IMR-90 (cell line): Measurements from ENCODE around the gene AUTS2. TPM values are rescaled to one million over a fixed set of nuclear protein-coding genes. Genes with fewer than 3 reads are reported as not detected.

Experiments used
- ATAC-seq: fragments of 200-7000 bp; cut with Tn5 transposase; 2 replicates; pipeline ENCODE4 v1.9.1; 2020; ENCODE audit warnings: low read depth, mild to moderate bottlenecking, moderate library complexity
- BruUV-seq: library from RNA; stranded (reverse); fragments of 400-500 nt; replicated peaks from 2 replicates; lab custom pipeline; 2021; lab: Mats Ljungman, UMichigan
- CTCF ChIA-PET: fragments of 300-600 bp; formaldehyde crosslinking; extraction: SDS; loops from one replicate; lab custom pipeline; 2021; ENCODE audit warnings: antibody characterized with exemption; lab: Yijun Ruan, JAX
- POLR2A ChIA-PET: fragments of 300-600 bp; sonication (Branson Sonifier 250); formaldehyde crosslinking; loops from one replicate; lab custom pipeline; 2022; ENCODE audit warnings: antibody characterized with exemption; ENCODE audit not compliant: unreplicated experiment; lab: Charles Lee
- DNase-seq: peaks from one replicate; pipeline ENCODE4 v3.0.0; 2013
- H2AFZ ChIP-seq: replicated peaks from 2 replicates; pipeline ENCODE3; 2013; ENCODE audit warnings: low read length, mild to moderate bottlenecking; ENCODE audit not compliant: poor library complexity
- H2AK5ac ChIP-seq: 2 replicates; pipeline ENCODE4 v1.6.1; 2013; ENCODE audit warnings: low read depth, low read length, inconsistent platforms
- H2AK9ac ChIP-seq: replicated peaks from 2 replicates; pipeline ENCODE3; 2013; ENCODE audit warnings: mild to moderate bottlenecking, low read depth, low read length, moderate library complexity; ENCODE audit not compliant: poor library complexity
- H2BK120ac ChIP-seq: 2 replicates; pipeline ENCODE4 v1.6.1; 2013; ENCODE audit warnings: low read depth, low read length, inconsistent platforms
- H2BK15ac ChIP-seq: 3 replicates; pipeline ENCODE4 v1.6.1; 2013; ENCODE audit warnings: low read depth, low read length, inconsistent platforms
- H2BK20ac ChIP-seq: 2 replicates; pipeline ENCODE4 v1.6.1; 2013; ENCODE audit warnings: low read depth, mild to moderate bottlenecking, inconsistent platforms, low read length, moderate library complexity
- H2BK5ac ChIP-seq: 2 replicates; pipeline ENCODE4 v1.6.1; 2013; ENCODE audit warnings: mild to moderate bottlenecking, low read depth, low read length, inconsistent platforms; ENCODE audit not compliant: poor library complexity, severe bottlenecking
- H3K14ac ChIP-seq: replicated peaks from 2 replicates; pipeline ENCODE4 v1.6.1; 2013; ENCODE audit warnings: low read depth, low read length, inconsistent platforms
- H3K18ac ChIP-seq: 2 replicates; pipeline ENCODE4 v1.6.1; 2013; ENCODE audit warnings: low read depth, low read length, control low read depth
- H3K23ac ChIP-seq: 2 replicates; pipeline ENCODE4 v1.6.1; 2013; ENCODE audit warnings: low read depth, low read length, inconsistent platforms
- H3K27ac ChIP-seq: 2 replicates; pipeline ENCODE4 v1.5.1; 2013; ENCODE audit warnings: mild to moderate bottlenecking, control low read depth, low read length; ENCODE audit not compliant: insufficient read depth
- H3K27me3 ChIP-seq: 2 replicates; pipeline ENCODE4 v1.6.1; 2013; ENCODE audit warnings: low read length; ENCODE audit not compliant: control insufficient read depth, insufficient read depth
- H3K36me3 ChIP-seq: 2 replicates; pipeline ENCODE4 v1.6.1; 2013; ENCODE audit warnings: low read length, mixed read lengths; ENCODE audit not compliant: control insufficient read depth, insufficient read depth
- H3K4ac ChIP-seq: 2 replicates; pipeline ENCODE4 v1.6.1; 2013; ENCODE audit warnings: low read depth, low read length, inconsistent platforms
- H3K4me1 ChIP-seq: 2 replicates; pipeline ENCODE4 v1.6.1; 2013; ENCODE audit warnings: low read length, mixed read lengths; ENCODE audit not compliant: control insufficient read depth, insufficient read depth
- H3K4me2 ChIP-seq: 2 replicates; pipeline ENCODE4 v1.6.1; 2013; ENCODE audit warnings: low read depth, mild to moderate bottlenecking, control low read depth, low read length, moderate library complexity
- H3K4me3 ChIP-seq: 2 replicates; pipeline ENCODE4 v1.5.1; 2013; ENCODE audit warnings: low read depth, mild to moderate bottlenecking, control low read depth, low read length, moderate library complexity; ENCODE audit not compliant: insufficient read depth
- H3K56ac ChIP-seq: 2 replicates; pipeline ENCODE4 v1.6.1; 2013; ENCODE audit warnings: low read length, inconsistent platforms; ENCODE audit not compliant: insufficient read depth; ENCODE audit errors: extremely low read depth
- H3K79me1 ChIP-seq, 2 experiments: 2 replicates each; pipeline ENCODE4 v1.6.1; 2013; ENCODE audit warnings: low read length in 2 of 2, inconsistent platforms in 1 of 2, low read depth in 1 of 2
- H3K9ac ChIP-seq: 2 replicates; pipeline ENCODE4 v1.6.1; 2013; ENCODE audit warnings: low read depth, low read length, control low read depth
- H3K9me1 ChIP-seq: 2 replicates; pipeline ENCODE4 v1.6.1; 2013; ENCODE audit warnings: low read length, inconsistent platforms; ENCODE audit not compliant: insufficient read depth
- H3K9me3 ChIP-seq: 2 replicates; pipeline ENCODE4 v1.6.1; 2013; ENCODE audit warnings: low read length; ENCODE audit not compliant: control insufficient read depth, insufficient read depth
- H4K20me1 ChIP-seq: 2 replicates; pipeline ENCODE4 v1.6.1; 2013; ENCODE audit warnings: low read length, inconsistent platforms; ENCODE audit not compliant: insufficient read depth
- H4K5ac ChIP-seq: 2 replicates; pipeline ENCODE4 v1.6.1; 2013; ENCODE audit warnings: mild to moderate bottlenecking, low read depth, low read length, control low read depth
- H4K8ac ChIP-seq, 2 experiments: 2 replicates each; pipeline ENCODE4 v1.6.1; 2013; ENCODE audit warnings: low read depth in 2 of 2, low read length in 2 of 2, control low read depth in 1 of 2, inconsistent platforms in 1 of 2
- H4K91ac ChIP-seq: 2 replicates; pipeline ENCODE4 v1.6.1; 2013; ENCODE audit warnings: low read depth, low read length, inconsistent platforms; ENCODE audit not compliant: insufficient read depth
- CEBPB ChIP-seq: IDR thresholded peaks from 2 replicates; pipeline ENCODE4 v1.6.1; 2012; ENCODE audit warnings: low read depth, low read length, improper control_type of control experiment
- CHD1 ChIP-seq: IDR thresholded peaks from 2 replicates; pipeline ENCODE4 v1.6.1; 2012; ENCODE audit warnings: low read depth, low read length, improper control_type of control experiment
- FOS ChIP-seq: fragments of 150-350 bp; IDR thresholded peaks from 2 replicates; pipeline ENCODE4 v1.6.1; 2016; ENCODE audit warnings: low read depth, low read length
- MAFK ChIP-seq: IDR thresholded peaks from 2 replicates; pipeline ENCODE4 v1.6.1; 2012; ENCODE audit warnings: low read depth, low read length, improper control_type of control experiment
- MAZ ChIP-seq: IDR thresholded peaks from 2 replicates; pipeline ENCODE4 v1.6.1; 2012; ENCODE audit warnings: low read depth, mild to moderate bottlenecking, low read length, improper control_type of control experiment, moderate library complexity, borderline replicate concordance
- MXI1 ChIP-seq: IDR thresholded peaks from 2 replicates; pipeline ENCODE4 v1.6.1; 2012; ENCODE audit warnings: low read depth, mild to moderate bottlenecking, low read length, moderate library complexity, borderline replicate concordance
- POLR2A ChIP-seq: IDR thresholded peaks from 2 replicates; pipeline ENCODE4 v1.6.1; 2012; ENCODE audit warnings: mild to moderate bottlenecking, low read depth, low read length
- RAD21 ChIP-seq: IDR thresholded peaks from 2 replicates; pipeline ENCODE4 v1.6.1; 2012; ENCODE audit warnings: low read length, improper control_type of control experiment
- RFX5 ChIP-seq: IDR thresholded peaks from 2 replicates; pipeline ENCODE4 v1.8.0; 2012; ENCODE audit warnings: low read depth, mild to moderate bottlenecking, low read length, moderate library complexity
- SMC3 ChIP-seq: fragments of 150-350 bp; IDR thresholded peaks from 2 replicates; pipeline ENCODE4 v1.6.1; 2016; ENCODE audit warnings: low read depth, mild to moderate bottlenecking, antibody characterized with exemption, low read length, moderate library complexity
- dilution Hi-C: fragments of 300-500 bp; cut with HindIII; formaldehyde crosslinking; loops from one replicate; pipeline ENCODE4 v1.14.3; 2018; ENCODE audit warnings: low sequenced_read_pairs; ENCODE audit not compliant: unreplicated experiment
- in situ Hi-C: fragments of 300-500 bp; cut with MboI; formaldehyde crosslinking; loops from 3 replicates; pipeline ENCODE4 v1.14.3; 2019; ENCODE audit warnings: low sequenced_read_pairs, inconsistent platforms, mixed read lengths
- intact Hi-C: fragments of 100-400 bp; cut with micrococcal nuclease; formaldehyde crosslinking; loops from 2 replicates; pipeline ENCODE4 v1.10.0; 2022
- polyA plus RNA-seq, 3 experiments: library from polyadenylated mRNA; depleted of rRNA; stranded (reverse); fragments of >200 nt; gene quantifications; 2 replicates each; pipeline ENCODE4 v1.2.3, GENCODE V29; 2012; ENCODE audit warnings: low replicate concordance in 1 of 3
- total RNA-seq: library from RNA; depleted of rRNA; stranded (reverse); fragments of >200 nt; gene quantifications from 2 replicates; pipeline ENCODE4 v1.2.3, GENCODE V29; 2012
- TF ChIP-seq, protein P1 (sequence below): conservative IDR thresholded peaks from 2 replicates; pipeline ENCODE4 v1.5.1; 2012; ENCODE audit warnings: mild to moderate bottlenecking, low read depth, low read length, improper control_type of control experiment
- TF ChIP-seq, protein P2 (sequence below): fragments of 150-350 bp; IDR thresholded peaks from 2 replicates; pipeline ENCODE4 v1.6.1; 2017; ENCODE audit warnings: mild to moderate bottlenecking, antibody characterized with exemption, low read length, low read depth

The AUTS2 gene
- total and polyA plus RNA-seq, 2 of the 4 experiments (the other 2 are of a cell fraction) = 0.90 to 3.0 TPM

DNA sequence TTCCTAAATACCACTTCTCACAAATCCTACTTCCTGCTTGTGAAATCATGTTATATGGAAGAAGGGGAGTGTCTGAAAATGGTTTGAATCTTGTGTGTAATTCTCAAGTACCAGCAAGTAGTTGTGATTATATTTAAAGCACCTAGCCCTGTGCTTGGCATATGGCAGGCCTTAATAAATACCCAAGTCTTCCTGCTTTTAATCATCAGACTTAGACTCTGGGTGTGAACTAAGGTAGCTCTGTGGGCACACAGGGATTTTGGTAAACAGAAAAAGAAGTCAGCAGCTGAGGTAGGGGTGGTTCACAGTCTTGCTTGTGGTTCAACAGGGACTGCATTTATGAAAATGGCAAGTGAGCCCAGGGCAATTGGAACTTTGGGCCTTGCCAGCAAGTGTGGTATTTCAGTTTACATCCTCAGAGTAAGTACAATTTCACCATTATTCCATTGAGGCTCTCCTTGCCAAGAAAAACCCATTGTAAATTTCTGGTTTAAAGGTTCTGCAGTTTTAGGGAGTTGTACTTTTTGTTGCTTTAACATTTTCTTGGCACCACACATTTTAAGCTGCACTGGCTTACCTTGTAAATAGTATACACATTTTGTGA, 215.5 kb downstream of the AUTS2 start:
- Histone ChIP-seq H2AFZ (no peak overlapping the region), H3K27ac (no peak overlapping the region), H4K5ac (no peak overlapping the region), H3K14ac (no peak overlapping the region), H2BK20ac (no peak overlapping the region), H3K4me3 (no peak overlapping the region), H4K8ac (no peak overlapping the region), H3K4ac (no peak overlapping the region), H4K20me1 (no peaks in the 10 kb centered on the region), H3K27me3 (no peaks in the 10 kb centered on the region), H3K9me1 (no peaks in the 10 kb centered on the region), H3K79me1 (no peaks in the 10 kb centered on the region), H4K91ac (no peak overlapping the region), H2BK15ac (no peak overlapping the region), H3K18ac (no peak overlapping the region), H2AK9ac (no peak overlapping the region), H3K56ac (no peak overlapping the region), H3K9ac (no peak overlapping the region), H3K4me1 (no peaks in the 10 kb centered on the region), H3K9me3 (no peaks in the 10 kb centered on the region; the same call in 1 of the 2 replicates), H3K36me3 (no peaks in the 10 kb centered on the region), H2AK5ac (no peak overlapping the region), H3K4me2 (no peak overlapping the region), H2BK120ac (no peak overlapping the region), H3K23ac (no peak overlapping the region), H2BK5ac (no peak overlapping the region)
- BruUV-seq = no TSS peak
- dilution Hi-C loops = no loop called here
- intact Hi-C loops = no loop called here
- no peak for TF ChIP-seq FOS
- TF ChIP-seq, protein P1, sequence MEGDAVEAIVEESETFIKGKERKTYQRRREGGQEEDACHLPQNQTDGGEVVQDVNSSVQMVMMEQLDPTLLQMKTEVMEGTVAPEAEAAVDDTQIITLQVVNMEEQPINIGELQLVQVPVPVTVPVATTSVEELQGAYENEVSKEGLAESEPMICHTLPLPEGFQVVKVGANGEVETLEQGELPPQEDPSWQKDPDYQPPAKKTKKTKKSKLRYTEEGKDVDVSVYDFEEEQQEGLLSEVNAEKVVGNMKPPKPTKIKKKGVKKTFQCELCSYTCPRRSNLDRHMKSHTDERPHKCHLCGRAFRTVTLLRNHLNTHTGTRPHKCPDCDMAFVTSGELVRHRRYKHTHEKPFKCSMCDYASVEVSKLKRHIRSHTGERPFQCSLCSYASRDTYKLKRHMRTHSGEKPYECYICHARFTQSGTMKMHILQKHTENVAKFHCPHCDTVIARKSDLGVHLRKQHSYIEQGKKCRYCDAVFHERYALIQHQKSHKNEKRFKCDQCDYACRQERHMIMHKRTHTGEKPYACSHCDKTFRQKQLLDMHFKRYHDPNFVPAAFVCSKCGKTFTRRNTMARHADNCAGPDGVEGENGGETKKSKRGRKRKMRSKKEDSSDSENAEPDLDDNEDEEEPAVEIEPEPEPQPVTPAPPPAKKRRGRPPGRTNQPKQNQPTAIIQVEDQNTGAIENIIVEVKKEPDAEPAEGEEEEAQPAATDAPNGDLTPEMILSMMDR = no peak
- TF ChIP-seq, protein P2, sequence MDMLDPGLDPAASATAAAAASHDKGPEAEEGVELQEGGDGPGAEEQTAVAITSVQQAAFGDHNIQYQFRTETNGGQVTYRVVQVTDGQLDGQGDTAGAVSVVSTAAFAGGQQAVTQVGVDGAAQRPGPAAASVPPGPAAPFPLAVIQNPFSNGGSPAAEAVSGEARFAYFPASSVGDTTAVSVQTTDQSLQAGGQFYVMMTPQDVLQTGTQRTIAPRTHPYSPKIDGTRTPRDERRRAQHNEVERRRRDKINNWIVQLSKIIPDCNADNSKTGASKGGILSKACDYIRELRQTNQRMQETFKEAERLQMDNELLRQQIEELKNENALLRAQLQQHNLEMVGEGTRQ = no peak
- TF ChIP-seq MXI1 = no peak
- no peak for TF ChIP-seq MAFK
- no peak for TF ChIP-seq CHD1
- no peak for TF ChIP-seq SMC3
- TF ChIP-seq RAD21 = no peak
- TF ChIP-seq CEBPB = no peak
- no peak for TF ChIP-seq MAZ
- TF ChIP-seq RFX5 = no peak
- TF ChIP-seq POLR2A = no peak
- DNase-seq (no peak), ATAC-seq (no peak)
- in situ Hi-C loops = no loop called here
- POLR2A ChIA-PET = no interaction called here
- CTCF ChIA-PET = no interaction called here
